GM12878 (cell line): ENCODE data around the gene AMOTL1. TPM values are rescaled to one million over a fixed set of nuclear protein-coding genes. Genes with fewer than 3 reads are reported as not detected.

Experiments
- ATAC-seq: fragments of 200-7000 bp; cut with Tn5 transposase; 3 replicates; pipeline ENCODE4 v1.9.1; 2020; ENCODE audit warnings: mild to moderate bottlenecking, moderate library complexity
- BruUV-seq: library from RNA; stranded (reverse); fragments of 400-500 nt; replicated peaks from 2 replicates; lab custom pipeline; 2021; lab: Mats Ljungman, UMichigan
- CTCF ChIA-PET: fragments of 300-600 bp; sonication (Branson Sonifier 250); formaldehyde crosslinking; extraction: SDS; loops from one replicate; lab custom pipeline; 2021; ENCODE audit warnings: inconsistent platforms; lab: Yijun Ruan, JAX
- POLR2A ChIA-PET: fragments of 350-600 bp; formaldehyde crosslinking; extraction: SDS; loops from one replicate; lab custom pipeline; 2021; ENCODE audit warnings: inconsistent platforms; lab: Charles Lee
- RAD21 ChIA-PET: fragments of 300-600 bp; sonication (Branson Sonifier 250); formaldehyde crosslinking; loops from one replicate; lab custom pipeline; 2023; ENCODE audit warnings: antibody characterized with exemption; ENCODE audit not compliant: unreplicated experiment; lab: Charles Lee
- SMC1A ChIA-PET: fragments of 300-600 bp; sonication (Branson Sonifier 250); formaldehyde crosslinking; loops from one replicate; lab custom pipeline; 2023; ENCODE audit not compliant: unreplicated experiment, uncharacterized antibody; lab: Charles Lee
- DNase-seq: peaks from one replicate; pipeline ENCODE4 v3.0.0-alpha.2; 2011; ENCODE audit warnings: low read depth, low spot score
- FAIRE-seq: peaks from 3 replicates; lab custom pipeline; 2011; peaks lifted over from hg19 to GRCh38; lab: Jason Lieb, UNC
- H2AFZ ChIP-seq: 2 replicates; pipeline ENCODE4 v1.6.0; 2011; ENCODE audit warnings: low read depth, low read length, control low read depth; ENCODE audit not compliant: control insufficient read depth
- H3K27ac ChIP-seq: 2 replicates; pipeline ENCODE4 v1.5.1; 2011; ENCODE audit warnings: control low read depth; ENCODE audit not compliant: control insufficient read depth, insufficient read depth
- H3K27me3 ChIP-seq, 2 experiments: replicated peaks in 1 of 2; 2 replicates each; pipeline versions ENCODE4 v1.6.0 to v1.6.1; 2011; ENCODE audit warnings: low read length in 1 of 2; ENCODE audit not compliant: control insufficient read depth in 2 of 2, insufficient read depth in 2 of 2
- H3K36me3 ChIP-seq, 2 experiments: 2 replicates each; pipeline ENCODE4 v1.5.1; 2011; ENCODE audit warnings: low read length in 1 of 2; ENCODE audit not compliant: control insufficient read depth in 2 of 2, insufficient read depth in 2 of 2
- H3K4me1 ChIP-seq: 2 replicates; pipeline ENCODE4 v1.6.1; 2011; ENCODE audit warnings: mild to moderate bottlenecking, low read length, moderate library complexity, mixed read lengths; ENCODE audit not compliant: control insufficient read depth, insufficient read depth
- H3K4me2 ChIP-seq: 2 replicates; pipeline ENCODE4 v1.6.0; 2011; ENCODE audit warnings: control low read depth; ENCODE audit not compliant: control insufficient read depth, insufficient read depth
- H3K4me3 ChIP-seq: fragments of 200-600 bp; sonication (generic); 2 replicates; pipeline ENCODE4 v1.5.1; 2016
- H3K79me2 ChIP-seq: 2 replicates; pipeline ENCODE4 v1.6.0; 2011; ENCODE audit warnings: low read length; ENCODE audit not compliant: control insufficient read depth, insufficient read depth
- H3K9ac ChIP-seq: 2 replicates; pipeline ENCODE4 v1.8.0; 2011; ENCODE audit warnings: low read length, control low read depth, mixed read lengths; ENCODE audit not compliant: control insufficient read depth, insufficient read depth
- H3K9me3 ChIP-seq: replicated peaks from 3 replicates; pipeline ENCODE4 v1.5.1; 2011; ENCODE audit warnings: mild to moderate bottlenecking, low read length; ENCODE audit not compliant: control insufficient read depth, insufficient read depth
- H4K20me1 ChIP-seq: 2 replicates; pipeline ENCODE4 v1.6.0; 2011; ENCODE audit not compliant: control insufficient read depth, insufficient read depth
- CHD2 ChIP-seq: IDR thresholded peaks from 2 replicates; pipeline ENCODE4 v1.6.1; 2011; ENCODE audit warnings: low read depth, low read length, improper control_type of control experiment, borderline replicate concordance
- HCFC1 ChIP-seq: fragments of 150-350 bp; IDR thresholded peaks from 2 replicates; pipeline ENCODE4 v1.6.1; 2014; ENCODE audit warnings: low read length
- MYB ChIP-seq: fragments of 150-350 bp; IDR thresholded peaks from 2 replicates; pipeline ENCODE4 v1.6.1; 2014; ENCODE audit warnings: mild to moderate bottlenecking, low read depth, low read length, borderline replicate concordance
- NFXL1 ChIP-seq: fragments of 450-650 bp; IDR thresholded peaks from 2 replicates; pipeline ENCODE4 v1.6.1; 2017; ENCODE audit warnings: antibody characterized with exemption, mild to moderate bottlenecking, borderline replicate concordance
- PML ChIP-seq: IDR thresholded peaks from 2 replicates; pipeline ENCODE4 v1.6.1; 2012; ENCODE audit warnings: low read length, inconsistent platforms
- RBBP5 ChIP-seq: fragments of 200-600 bp; sonication (generic); conservative IDR thresholded peaks from 2 replicates; pipeline ENCODE4 v1.6.1; 2016
- RELA ChIP-seq: fragments of 450-650 bp; IDR thresholded peaks from 2 replicates; pipeline ENCODE4 v1.8.0; 2014; ENCODE audit warnings: borderline replicate concordance; ENCODE audit not compliant: partially characterized antibody
- SIN3A ChIP-seq: IDR thresholded peaks from 2 replicates; pipeline ENCODE4 v1.6.1; 2012; ENCODE audit warnings: low read depth, low read length, improper control_type of control experiment
- SIX5 ChIP-seq: IDR thresholded peaks from 2 replicates; pipeline ENCODE4 v1.6.1; 2011; ENCODE audit warnings: mild to moderate bottlenecking, low read depth, low read length, moderate library complexity; ENCODE audit not compliant: severe bottlenecking
- SMAD1 ChIP-seq: fragments of 450-650 bp; IDR thresholded peaks from 2 replicates; pipeline ENCODE4 v1.6.1; 2018; ENCODE audit warnings: mild to moderate bottlenecking, low read depth; ENCODE audit not compliant: partially characterized antibody
- ZNF207 ChIP-seq: fragments of 450-650 bp; IDR thresholded peaks from 2 replicates; pipeline ENCODE4 v1.6.1; 2014; ENCODE audit warnings: antibody characterized with exemption, mild to moderate bottlenecking, borderline replicate concordance
- WGBS: methylation state at CpG from one replicate; pipeline ENCODE4 v1.1.6; 2016; ENCODE audit warnings: low lambda C conversion rate; ENCODE audit not compliant: insufficient replicate concordance, insufficient coverage; ENCODE audit errors: missing lambda C conversion rate; 5-methylcytosine and 5-hydroxymethylcytosine counted together
- in situ Hi-C: fragments of 300-500 bp; cut with MboI; formaldehyde crosslinking; loops from 9 replicates; pipeline ENCODE4 v1.14.3; 2018; ENCODE audit warnings: mixed read lengths
- intact Hi-C: fragments of 100-400 bp; cut with micrococcal nuclease; formaldehyde crosslinking; loops from one replicate; pipeline ENCODE4 v1.14.2; 2022; ENCODE audit not compliant: unreplicated experiment
- polyA plus RNA-seq, 11 experiments: library from polyadenylated mRNA; depleted of rRNA in 4 of 11; unstranded in 6 of 11; stranded (reverse) in 5 of 11; fragments of >200 nt; fragmentation: Nextera tagmentation in 4 of 11; fragmentation: Illumina TruSeq in 1 of 11; extraction: Ambion mirVana in 4 of 11; extraction: Trizol in 1 of 11; gene quantifications; 1 replicate in 1 of 11; 2 replicates in 10 of 11; pipeline versions ENCODE4 v1.2.1 to v1.2.3, GENCODE V29; 2011 to 2016; ENCODE audit warnings: inconsistent platforms in 2 of 11, missing spikeins in 2 of 11, low read depth in 1 of 11
- total RNA-seq, 4 experiments: library from RNA; depleted of rRNA in 3 of 4; stranded (reverse); fragments of >200 nt in 3 of 4; fragmentation: Illumina TruSeq in 1 of 4; extraction: Trizol in 1 of 4; gene quantifications; 2 replicates each; pipeline versions ENCODE4 v1.2.1 to v1.2.3, GENCODE V29; 2013 to 2021
- TF ChIP-seq, protein P1 (sequence below): fragments of 450-650 bp; IDR thresholded peaks from 2 replicates; pipeline ENCODE4 v1.6.1; 2017; ENCODE audit warnings: mild to moderate bottlenecking, moderate library complexity

Gene AMOTL1
- total and polyA plus RNA-seq, 10 of the 15 experiments (the other 5 are each of a cell fraction or from before 2014, with no cell fraction given), result under 0.01 to 0.41 (median 0.01) TPM; not detected in 7

DNA sequence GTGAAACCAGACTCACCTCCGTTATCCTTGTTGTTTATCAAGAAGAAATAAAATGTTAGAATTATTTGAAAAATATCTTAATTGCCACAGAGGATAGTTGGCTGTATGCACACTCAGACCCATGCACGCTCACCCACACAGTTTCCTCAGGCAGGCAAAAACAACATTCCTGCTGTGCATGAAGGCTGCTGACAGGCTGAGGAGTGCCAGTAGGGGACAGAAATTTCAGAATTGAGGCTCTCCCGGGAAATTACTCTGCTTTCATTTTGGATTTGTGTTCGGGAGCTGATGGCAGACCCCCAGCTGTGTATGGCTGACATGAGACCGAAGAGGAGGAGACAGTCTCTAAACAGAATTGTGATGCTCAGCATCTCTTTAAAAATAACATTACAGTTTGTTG lies 87.5 kb downstream of the AMOTL1 start (continued):
- TF ChIP-seq ZNF207 (no peak), CHD2 (no peak), RBBP5 (no peak), NFXL1 (no peak), SIX5 (no peak), PML (no peak)

DNA sequence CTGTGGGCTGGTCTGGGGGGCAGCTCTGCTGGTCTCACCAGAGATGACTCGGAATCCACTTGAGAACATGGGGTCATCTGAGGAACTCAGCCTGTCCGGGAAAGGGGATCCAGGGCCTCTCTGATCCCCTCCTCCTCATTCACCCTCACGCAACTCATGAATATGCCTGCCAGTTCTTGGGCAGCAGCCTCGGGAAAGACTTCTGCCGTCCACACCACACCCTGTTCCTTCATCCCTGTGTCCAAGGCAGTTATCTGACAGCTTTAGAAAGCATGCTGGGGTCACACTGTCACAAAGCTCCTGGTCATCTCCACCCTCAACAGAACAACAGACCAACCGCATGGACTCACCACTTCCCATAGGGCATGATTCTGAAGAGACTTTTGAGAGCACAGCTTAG lies 88.3 kb downstream of the AMOTL1 start:
- ChIA-PET SMC1A (interaction anchor here (2.4 kb wide), 1 partner anchor 21 kb away, joined by 6 read pairs; no protein-coding TSS in a partner anchor), CTCF (interaction anchor here (0.9 to 1.5 kb wide), 4 partner anchors 9 to 336 kb away, joined by 3 to 4 read pairs (median 4); no protein-coding TSS in a partner anchor), RAD21 (no interaction called here), POLR2A (no interaction called here)
- H3K4me2 ChIP-seq, result no peak overlapping the region
- in situ Hi-C loops (no loop called here), intact Hi-C loops (no loop called here)
- ATAC-seq, result no peak
- H3K27ac ChIP-seq, result no peak overlapping the region
- no TSS peak for BruUV-seq
- WGBS, result 25% methylated on average over 6 of the region's 6 CpGs
- no peaks in the 10 kb centered on the region for H3K36me3 ChIP-seq
- DNase-seq, result no peak
- H4K20me1 ChIP-seq, result no peaks in the 10 kb centered on the region
- H3K27me3 ChIP-seq, result no peaks in the 10 kb centered on the region; a peak in 1 of 4 replicates
- no peak for TF ChIP-seq SMAD1
- no peak for TF ChIP-seq NFXL1
- no peak for TF ChIP-seq RELA
- no peak for TF ChIP-seq SIN3A
- no peak for TF ChIP-seq MYB
- TF ChIP-seq HCFC1, result no peak
- TF ChIP-seq, protein P1, sequence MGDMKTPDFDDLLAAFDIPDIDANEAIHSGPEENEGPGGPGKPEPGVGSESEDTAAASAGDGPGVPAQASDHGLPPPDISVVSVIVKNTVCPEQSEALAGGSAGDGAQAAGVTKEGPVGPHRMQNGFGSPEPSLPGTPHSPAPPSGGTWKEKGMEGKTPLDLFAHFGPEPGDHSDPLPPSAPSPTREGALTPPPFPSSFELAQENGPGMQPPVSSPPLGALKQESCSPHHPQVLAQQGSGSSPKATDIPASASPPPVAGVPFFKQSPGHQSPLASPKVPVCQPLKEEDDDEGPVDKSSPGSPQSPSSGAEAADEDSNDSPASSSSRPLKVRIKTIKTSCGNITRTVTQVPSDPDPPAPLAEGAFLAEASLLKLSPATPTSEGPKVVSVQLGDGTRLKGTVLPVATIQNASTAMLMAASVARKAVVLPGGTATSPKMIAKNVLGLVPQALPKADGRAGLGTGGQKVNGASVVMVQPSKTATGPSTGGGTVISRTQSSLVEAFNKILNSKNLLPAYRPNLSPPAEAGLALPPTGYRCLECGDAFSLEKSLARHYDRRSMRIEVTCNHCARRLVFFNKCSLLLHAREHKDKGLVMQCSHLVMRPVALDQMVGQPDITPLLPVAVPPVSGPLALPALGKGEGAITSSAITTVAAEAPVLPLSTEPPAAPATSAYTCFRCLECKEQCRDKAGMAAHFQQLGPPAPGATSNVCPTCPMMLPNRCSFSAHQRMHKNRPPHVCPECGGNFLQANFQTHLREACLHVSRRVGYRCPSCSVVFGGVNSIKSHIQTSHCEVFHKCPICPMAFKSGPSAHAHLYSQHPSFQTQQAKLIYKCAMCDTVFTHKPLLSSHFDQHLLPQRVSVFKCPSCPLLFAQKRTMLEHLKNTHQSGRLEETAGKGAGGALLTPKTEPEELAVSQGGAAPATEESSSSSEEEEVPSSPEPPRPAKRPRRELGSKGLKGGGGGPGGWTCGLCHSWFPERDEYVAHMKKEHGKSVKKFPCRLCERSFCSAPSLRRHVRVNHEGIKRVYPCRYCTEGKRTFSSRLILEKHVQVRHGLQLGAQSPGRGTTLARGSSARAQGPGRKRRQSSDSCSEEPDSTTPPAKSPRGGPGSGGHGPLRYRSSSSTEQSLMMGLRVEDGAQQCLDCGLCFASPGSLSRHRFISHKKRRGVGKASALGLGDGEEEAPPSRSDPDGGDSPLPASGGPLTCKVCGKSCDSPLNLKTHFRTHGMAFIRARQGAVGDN, result no peak
- no peak overlapping the region for H3K4me3 ChIP-seq
- FAIRE-seq, result no peak
- no peaks in the 10 kb centered on the region for H3K79me2 ChIP-seq
- no peak overlapping the region for H2AFZ ChIP-seq
- H3K4me1 ChIP-seq, result no peaks in the 10 kb centered on the region
- H3K9ac ChIP-seq, result no peak overlapping the region
- H3K9me3 ChIP-seq, result no peaks in the 10 kb centered on the region
